NB4 (cell line): Measurements from ENCODE around the gene LRIG1.

Source experiments
- DNase-seq: peaks from one replicate; pipeline ENCODE4 v3.0.0; 2010; ENCODE audit warnings: low read depth
- H3K4me3 ChIP-seq: one replicate; pipeline ENCODE4 v1.5.1; 2011; ENCODE audit warnings: mild to moderate bottlenecking, low read depth, low read length, moderate library complexity
- MYC ChIP-seq: IDR thresholded peaks from 2 replicates; pipeline ENCODE4 v1.6.1; 2011; ENCODE audit warnings: low read depth, low read length
- POLR2A ChIP-seq: IDR thresholded peaks from 2 replicates; pipeline ENCODE4 v1.6.1; 2011; ENCODE audit warnings: mild to moderate bottlenecking; ENCODE audit not compliant: insufficient read length; ENCODE audit errors: extremely low read depth
- TF ChIP-seq, protein P1 (sequence below): IDR thresholded peaks from 2 replicates; pipeline ENCODE4 v1.6.1; 2011; ENCODE audit warnings: low read depth, low read length
- TF ChIP-seq, protein P2 (sequence below): IDR thresholded peaks from one replicate; pipeline ENCODE4 v1.5.1; 2012; ENCODE audit warnings: low read depth, low read length

LRIG1 gene

GRCh38 chr3:66428733-66429132 lies 72.1 kb downstream of the LRIG1 start:
- no peak overlapping the region for H3K4me3 ChIP-seq
- peak; percentile 43 for DNase-seq
- TF ChIP-seq, protein P1, sequence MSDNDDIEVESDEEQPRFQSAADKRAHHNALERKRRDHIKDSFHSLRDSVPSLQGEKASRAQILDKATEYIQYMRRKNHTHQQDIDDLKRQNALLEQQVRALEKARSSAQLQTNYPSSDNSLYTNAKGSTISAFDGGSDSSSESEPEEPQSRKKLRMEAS = no peak
- TF ChIP-seq MYC (no peak), POLR2A (no peak)
- TF ChIP-seq, protein P2, sequence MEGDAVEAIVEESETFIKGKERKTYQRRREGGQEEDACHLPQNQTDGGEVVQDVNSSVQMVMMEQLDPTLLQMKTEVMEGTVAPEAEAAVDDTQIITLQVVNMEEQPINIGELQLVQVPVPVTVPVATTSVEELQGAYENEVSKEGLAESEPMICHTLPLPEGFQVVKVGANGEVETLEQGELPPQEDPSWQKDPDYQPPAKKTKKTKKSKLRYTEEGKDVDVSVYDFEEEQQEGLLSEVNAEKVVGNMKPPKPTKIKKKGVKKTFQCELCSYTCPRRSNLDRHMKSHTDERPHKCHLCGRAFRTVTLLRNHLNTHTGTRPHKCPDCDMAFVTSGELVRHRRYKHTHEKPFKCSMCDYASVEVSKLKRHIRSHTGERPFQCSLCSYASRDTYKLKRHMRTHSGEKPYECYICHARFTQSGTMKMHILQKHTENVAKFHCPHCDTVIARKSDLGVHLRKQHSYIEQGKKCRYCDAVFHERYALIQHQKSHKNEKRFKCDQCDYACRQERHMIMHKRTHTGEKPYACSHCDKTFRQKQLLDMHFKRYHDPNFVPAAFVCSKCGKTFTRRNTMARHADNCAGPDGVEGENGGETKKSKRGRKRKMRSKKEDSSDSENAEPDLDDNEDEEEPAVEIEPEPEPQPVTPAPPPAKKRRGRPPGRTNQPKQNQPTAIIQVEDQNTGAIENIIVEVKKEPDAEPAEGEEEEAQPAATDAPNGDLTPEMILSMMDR = no peak

DNA sequence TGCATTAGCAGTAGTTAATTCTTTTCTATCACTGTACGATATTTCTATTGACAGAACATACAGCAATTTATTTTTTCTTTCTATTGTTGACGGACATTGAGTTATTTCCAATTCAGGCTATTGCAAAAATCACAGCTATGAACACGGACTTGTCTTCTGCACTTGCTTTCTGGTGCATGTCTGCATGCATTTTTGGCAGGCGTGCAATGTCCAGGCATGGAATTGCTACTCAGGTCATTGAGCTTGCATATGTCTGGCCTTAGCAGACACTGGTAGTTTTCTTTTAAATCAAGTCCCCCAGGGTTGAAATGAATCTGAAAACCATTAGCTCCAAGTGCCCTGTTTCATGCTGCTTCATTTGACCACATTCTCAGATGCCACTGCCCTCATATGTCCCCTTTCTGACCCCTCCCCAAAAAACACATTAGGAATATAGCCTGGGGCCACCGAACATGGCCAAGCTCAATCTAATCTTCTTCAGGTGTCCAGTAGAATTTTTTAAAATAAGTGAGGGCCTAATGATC lies 72.8 kb downstream of the LRIG1 start:
- TF ChIP-seq POLR2A = no peak
- TF ChIP-seq, protein P2 = no peak
- no peak for TF ChIP-seq MYC
- TF ChIP-seq, protein P1 = no peak
- H3K4me3 ChIP-seq = no peak overlapping the region
- no peak for DNase-seq

DNA sequence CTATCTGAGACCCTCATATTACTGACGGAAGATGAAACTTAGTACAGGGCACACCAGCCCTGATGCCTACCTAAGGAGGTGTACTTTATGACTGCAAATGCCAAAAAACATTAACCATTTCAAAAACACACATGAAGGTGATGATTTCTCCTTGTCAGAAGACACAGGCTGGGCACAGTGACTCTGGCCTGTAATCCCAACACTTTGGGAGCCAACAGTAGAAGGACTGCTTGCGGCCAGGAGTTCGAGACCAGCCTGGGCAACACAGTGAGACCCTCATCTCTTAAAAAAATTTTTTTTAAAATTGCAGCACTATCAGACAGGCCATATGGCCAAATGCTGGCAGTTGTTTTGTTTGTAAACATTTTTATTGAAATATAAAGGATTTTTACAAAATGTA lies 73.5 kb downstream of the LRIG1 start:
- no peak overlapping the region for H3K4me3 ChIP-seq
- DNase-seq = no peak
- TF ChIP-seq POLR2A = no peak
- TF ChIP-seq, protein P2 = no peak

DNA sequence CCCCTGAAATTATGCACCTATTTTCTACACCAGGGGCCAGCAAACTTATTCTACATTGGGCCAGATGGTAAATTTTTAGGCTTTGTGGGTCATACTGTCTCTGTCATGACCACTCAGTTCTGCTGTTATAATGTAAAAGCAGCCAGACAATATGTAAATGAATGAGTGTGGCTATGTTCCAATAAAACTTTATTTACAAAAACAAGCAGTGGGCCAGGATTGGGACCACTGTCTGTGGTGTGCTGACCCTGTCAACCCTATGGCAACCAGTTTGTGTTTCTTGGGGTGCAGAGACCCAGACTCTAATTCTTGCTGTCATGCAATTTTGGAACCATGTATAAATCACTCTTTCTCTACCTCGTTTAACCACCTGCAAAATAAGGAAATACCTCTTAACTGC lies 74.7 kb downstream of the LRIG1 start:
- no peak for DNase-seq
- H3K4me3 ChIP-seq = no peak overlapping the region
- TF ChIP-seq MYC (no peak), POLR2A (no peak)
- TF ChIP-seq, protein P1 = no peak
- TF ChIP-seq, protein P2 = no peak

- DNase-seq = no peak
- TF ChIP-seq MYC (no peak), POLR2A (no peak)
- TF ChIP-seq, protein P2 = no peak
- TF ChIP-seq, protein P1 = no peak
- no peak overlapping the region for H3K4me3 ChIP-seq
Observed at GRCh38 chr3:66425576-66426114, 75.2 kb downstream of the LRIG1 start.

DNA sequence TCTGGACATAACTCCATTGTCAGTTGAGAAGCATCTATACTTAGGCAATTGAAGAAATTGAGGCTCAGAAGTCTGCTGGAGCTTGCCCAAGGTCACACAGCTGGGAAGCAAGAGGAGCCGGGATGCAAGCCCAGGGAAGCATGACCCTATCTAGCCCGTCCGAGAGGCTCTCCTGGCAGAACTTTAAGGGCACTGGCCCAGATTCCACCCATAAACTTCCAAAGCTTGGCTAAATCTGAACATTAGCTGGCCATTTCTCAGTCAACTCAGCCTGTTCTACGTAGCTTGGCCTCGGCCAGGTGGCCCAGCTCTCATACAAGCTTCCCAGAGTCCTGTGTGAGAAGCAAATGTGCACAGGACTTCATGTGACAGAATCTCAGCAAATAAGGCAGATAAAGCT lies 75.8 kb downstream of the LRIG1 start:
- DNase-seq = no peak
- TF ChIP-seq, protein P2 = no peak
- TF ChIP-seq POLR2A (no peak), MYC (no peak)
- TF ChIP-seq, protein P1 = no peak
- H3K4me3 ChIP-seq = no peak overlapping the region
